HG03060 (cell line): ENCODE results near the gene CPA4.

Experiments used
- ATAC-seq: cut with Tn5 transposase; IDR thresholded peaks from one replicate; pipeline ENCODE4 v1.9.1; 2021; ENCODE audit warnings: low read depth, moderate number of reproducible peaks; ENCODE audit not compliant: unreplicated experiment

CPA4 gene

GRCh38 chr7:130338233-130338632 lies 45.3 kb downstream of the CPA4 start:
- no peak for ATAC-seq

- no peak for ATAC-seq
Measured at GRCh38 chr7:130341882-130342281, 48.9 kb downstream of the CPA4 start.

GRCh38 chr7:130342701-130343380 lies 49.9 kb downstream of the CPA4 start:
- ATAC-seq: no peak

GRCh38 chr7:130344271-130344866 lies 51.4 kb downstream of the CPA4 start, which contains the start of gene CPA5:
Gene CPA5, plus strand, starts transcription at chr7:130344816. Its CDS starts 1,670 bp downstream, at chr7:130346486.
- no peak for ATAC-seq

- ATAC-seq: no peak
Measured at GRCh38 chr7:130345136-130345535, 52.2 kb downstream of the CPA4 start.

GRCh38 chr7:130345725-130346124 lies 52.8 kb downstream of the CPA4 start:
- no peak for ATAC-seq

- no peak for ATAC-seq
Measured at GRCh38 chr7:130346177-130346905, 53.4 kb downstream of the CPA4 start.

- no peak for ATAC-seq
Measured at GRCh38 chr7:130346941-130347340, 54.0 kb downstream of the CPA4 start.

- no peak for ATAC-seq
Measured at GRCh38 chr7:130349911-130350782, 57.2 kb downstream of the CPA4 start.

GRCh38 chr7:130350945-130351790 lies 58.2 kb downstream of the CPA4 start:
- no peak for ATAC-seq

GRCh38 chr7:130351791-130352090 lies 58.8 kb downstream of the CPA4 start:
- no peak for ATAC-seq

- ATAC-seq: no peak
Measured at GRCh38 chr7:130352194-130353074, 59.5 kb downstream of the CPA4 start.

- no peak for ATAC-seq
Measured at GRCh38 chr7:130353196-130353595, 60.2 kb downstream of the CPA4 start.

- ATAC-seq: no peak
Measured at GRCh38 chr7:130356121-130356875, 63.3 kb downstream of the CPA4 start.

GRCh38 chr7:130356876-130357611 lies 64.1 kb downstream of the CPA4 start:
- no peak for ATAC-seq

- ATAC-seq: no peak
Measured at GRCh38 chr7:130358471-130358870, 65.5 kb downstream of the CPA4 start.

GRCh38 chr7:130359276-130359857 lies 66.4 kb downstream of the CPA4 start:
- ATAC-seq: no peak
